ENCODE measurements around the gene DLGAP4. TPM values are rescaled to one million over a fixed set of nuclear protein-coding genes. Genes with fewer than 3 reads are reported as not detected.

Gene DLGAP4
- total and polyA plus RNA-seq, 10 of the 15 experiments (the other 5 are each of a cell fraction or from before 2014, with no cell fraction given) = 0.42 to 43.3 (median 19.0) TPM

GRCh38 chr20:36308353-36308752 is 2.2 kb downstream of the DLGAP4 start (continued):
- no peak for TF ChIP-seq IRF3 (IDR thresholded peaks at IDR 0.05)
- TF ChIP-seq SREBF2 (IDR thresholded peaks at IDR 0.05; ENCODE audit: low read length) = no peak
- no peak for TF ChIP-seq TAF1 (IDR thresholded peaks at IDR 0.05; ENCODE audit: borderline replicate concordance, low read depth, low read length)
- TF ChIP-seq EGR1 (IDR thresholded peaks at IDR 0.05; ENCODE audit: borderline replicate concordance in 1 of 2, low read depth in 2 of 2, low read length in 2 of 2) = no peak

- in situ Hi-C loops (cut with MboI) = no loop called here
- Histone ChIP-seq H3K4me3 (no peak overlapping the region), H3K4me2 (ENCODE audit: control insufficient read depth, insufficient read depth) (no peak overlapping the region), H3K27me3 (replicated peaks in 1 of 2; ENCODE audit: control insufficient read depth in 2 of 2, insufficient read depth in 2 of 2, low read length in 1 of 2) (peaks cover 11 to 13% of the 10 kb centered on the region in 2 experiments), H2AFZ (ENCODE audit: control insufficient read depth, low read depth, low read length) (no peak overlapping the region), H3K36me3 (ENCODE audit: control insufficient read depth in 2 of 2, insufficient read depth in 2 of 2, low read length in 1 of 2) (no peaks in the 10 kb centered on the region), H3K9me3 (replicated peaks; ENCODE audit: control insufficient read depth, insufficient read depth, low read length) (no peaks in the 10 kb centered on the region), H3K4me1 (ENCODE audit: control insufficient read depth, insufficient read depth, low read length) (no peaks in the 10 kb centered on the region), H3K27ac (ENCODE audit: control insufficient read depth, insufficient read depth) (no peak overlapping the region), H4K20me1 (ENCODE audit: control insufficient read depth, insufficient read depth) (no peaks in the 10 kb centered on the region), H3K9ac (ENCODE audit: control insufficient read depth, insufficient read depth, low read length) (no peak overlapping the region), H3K79me2 (ENCODE audit: control insufficient read depth, insufficient read depth, low read length) (no peaks in the 10 kb centered on the region)
- intact Hi-C loops (cut with micrococcal nuclease; ENCODE audit: unreplicated experiment) = no loop called here
- ChIA-PET POLR2A (no interaction called here), CTCF (no interaction called here), SMC1A (ENCODE audit: uncharacterized antibody, unreplicated experiment) (no interaction called here), RAD21 (ENCODE audit: unreplicated experiment) (no interaction called here)
- no TSS peak for BruUV-seq (replicated peaks)
- TF ChIP-seq BRCA1 (IDR thresholded peaks at IDR 0.05; ENCODE audit: low read depth, low read length) = no peak
- TF ChIP-seq NFYA (IDR thresholded peaks at IDR 0.05; ENCODE audit: borderline replicate concordance, low read depth, low read length) = no peak
- TF ChIP-seq HCFC1 (IDR thresholded peaks at IDR 0.05; ENCODE audit: low read length) = no peak
- no peak for TF ChIP-seq PKNOX1 (IDR thresholded peaks at IDR 0.05)
- FAIRE-seq = no peak
- DNase-seq (ENCODE audit: low read depth, low spot score) = no peak
- no peak for ATAC-seq
- WGBS (ENCODE audit: insufficient coverage, insufficient replicate concordance, low lambda C conversion rate, missing lambda C conversion rate) = 6% methylated on average over 10 of the region's 12 CpGs
Observed at GRCh38 chr20:36308986-36309385, 2.8 kb downstream of the DLGAP4 start.

Measured in GM12878 (cell line).